GM12878 (cell line): ENCODE data around the gene KIF21B. TPM values are rescaled to one million over a fixed set of nuclear protein-coding genes. Genes with fewer than 3 reads are reported as not detected.

Experiments
- ATAC-seq: fragments of 200-7000 bp; cut with Tn5 transposase; 3 replicates; pipeline ENCODE4 v1.9.1; 2020; ENCODE audit warnings: mild to moderate bottlenecking, moderate library complexity
- BruUV-seq: library from RNA; stranded (reverse); fragments of 400-500 nt; replicated peaks from 2 replicates; lab custom pipeline; 2021; lab: Mats Ljungman, UMichigan
- CTCF ChIA-PET: fragments of 300-600 bp; sonication (Branson Sonifier 250); formaldehyde crosslinking; extraction: SDS; loops from one replicate; lab custom pipeline; 2021; ENCODE audit warnings: inconsistent platforms; lab: Yijun Ruan, JAX
- POLR2A ChIA-PET: fragments of 350-600 bp; formaldehyde crosslinking; extraction: SDS; loops from one replicate; lab custom pipeline; 2021; ENCODE audit warnings: inconsistent platforms; lab: Charles Lee
- RAD21 ChIA-PET: fragments of 300-600 bp; sonication (Branson Sonifier 250); formaldehyde crosslinking; loops from one replicate; lab custom pipeline; 2023; ENCODE audit warnings: antibody characterized with exemption; ENCODE audit not compliant: unreplicated experiment; lab: Charles Lee
- SMC1A ChIA-PET: fragments of 300-600 bp; sonication (Branson Sonifier 250); formaldehyde crosslinking; loops from one replicate; lab custom pipeline; 2023; ENCODE audit not compliant: unreplicated experiment, uncharacterized antibody; lab: Charles Lee
- DNase-seq: peaks from one replicate; pipeline ENCODE4 v3.0.0-alpha.2; 2011; ENCODE audit warnings: low read depth, low spot score
- FAIRE-seq: peaks from 3 replicates; lab custom pipeline; 2011; peaks lifted over from hg19 to GRCh38; lab: Jason Lieb, UNC
- H2AFZ ChIP-seq: 2 replicates; pipeline ENCODE4 v1.6.0; 2011; ENCODE audit warnings: low read depth, low read length, control low read depth; ENCODE audit not compliant: control insufficient read depth
- H3K27ac ChIP-seq: 2 replicates; pipeline ENCODE4 v1.5.1; 2011; ENCODE audit warnings: control low read depth; ENCODE audit not compliant: control insufficient read depth, insufficient read depth
- H3K27me3 ChIP-seq, 2 experiments: replicated peaks in 1 of 2; 2 replicates each; pipeline versions ENCODE4 v1.6.0 to v1.6.1; 2011; ENCODE audit warnings: low read length in 1 of 2; ENCODE audit not compliant: control insufficient read depth in 2 of 2, insufficient read depth in 2 of 2
- H3K36me3 ChIP-seq, 2 experiments: 2 replicates each; pipeline ENCODE4 v1.5.1; 2011; ENCODE audit warnings: low read length in 1 of 2; ENCODE audit not compliant: control insufficient read depth in 2 of 2, insufficient read depth in 2 of 2
- H3K4me1 ChIP-seq: 2 replicates; pipeline ENCODE4 v1.6.1; 2011; ENCODE audit warnings: mild to moderate bottlenecking, low read length, moderate library complexity, mixed read lengths; ENCODE audit not compliant: control insufficient read depth, insufficient read depth
- H3K4me2 ChIP-seq: 2 replicates; pipeline ENCODE4 v1.6.0; 2011; ENCODE audit warnings: control low read depth; ENCODE audit not compliant: control insufficient read depth, insufficient read depth
- H3K4me3 ChIP-seq: fragments of 200-600 bp; sonication (generic); 2 replicates; pipeline ENCODE4 v1.5.1; 2016
- H3K79me2 ChIP-seq: 2 replicates; pipeline ENCODE4 v1.6.0; 2011; ENCODE audit warnings: low read length; ENCODE audit not compliant: control insufficient read depth, insufficient read depth
- H3K9ac ChIP-seq: 2 replicates; pipeline ENCODE4 v1.8.0; 2011; ENCODE audit warnings: low read length, control low read depth, mixed read lengths; ENCODE audit not compliant: control insufficient read depth, insufficient read depth
- H3K9me3 ChIP-seq: replicated peaks from 3 replicates; pipeline ENCODE4 v1.5.1; 2011; ENCODE audit warnings: mild to moderate bottlenecking, low read length; ENCODE audit not compliant: control insufficient read depth, insufficient read depth
- H4K20me1 ChIP-seq: 2 replicates; pipeline ENCODE4 v1.6.0; 2011; ENCODE audit not compliant: control insufficient read depth, insufficient read depth
- EED ChIP-seq: sonication (generic); IDR thresholded peaks from 2 replicates; pipeline ENCODE4 v1.6.1; 2016; ENCODE audit warnings: antibody characterized with exemption, low read depth
- MXI1 ChIP-seq: fragments of 150-350 bp; IDR thresholded peaks from 2 replicates; pipeline ENCODE4 v1.6.1; 2011; ENCODE audit warnings: low read depth, mild to moderate bottlenecking, inconsistent platforms, low read length, improper control_type of control experiment
- TARDBP ChIP-seq: IDR thresholded peaks from 2 replicates; pipeline ENCODE4 v1.6.1; 2016; ENCODE audit warnings: borderline replicate concordance
- WGBS: methylation state at CpG from one replicate; pipeline ENCODE4 v1.1.6; 2016; ENCODE audit warnings: low lambda C conversion rate; ENCODE audit not compliant: insufficient replicate concordance, insufficient coverage; ENCODE audit errors: missing lambda C conversion rate; 5-methylcytosine and 5-hydroxymethylcytosine counted together
- in situ Hi-C: fragments of 300-500 bp; cut with MboI; formaldehyde crosslinking; loops from 9 replicates; pipeline ENCODE4 v1.14.3; 2018; ENCODE audit warnings: mixed read lengths
- intact Hi-C: fragments of 100-400 bp; cut with micrococcal nuclease; formaldehyde crosslinking; loops from one replicate; pipeline ENCODE4 v1.14.2; 2022; ENCODE audit not compliant: unreplicated experiment
- polyA plus RNA-seq, 11 experiments: library from polyadenylated mRNA; depleted of rRNA in 4 of 11; unstranded in 6 of 11; stranded (reverse) in 5 of 11; fragments of >200 nt; fragmentation: Nextera tagmentation in 4 of 11; fragmentation: Illumina TruSeq in 1 of 11; extraction: Ambion mirVana in 4 of 11; extraction: Trizol in 1 of 11; gene quantifications; 1 replicate in 1 of 11; 2 replicates in 10 of 11; pipeline versions ENCODE4 v1.2.1 to v1.2.3, GENCODE V29; 2011 to 2016; ENCODE audit warnings: inconsistent platforms in 2 of 11, missing spikeins in 2 of 11, low read depth in 1 of 11
- small RNA-seq: library from RNA; depleted of rRNA; stranded (forward); fragments of <200 nt; gene quantifications from one replicate; pipeline ENCODE3, GENCODE V24; 2014
- total RNA-seq, 4 experiments: library from RNA; depleted of rRNA in 3 of 4; stranded (reverse); fragments of >200 nt in 3 of 4; fragmentation: Illumina TruSeq in 1 of 4; extraction: Trizol in 1 of 4; gene quantifications; 2 replicates each; pipeline versions ENCODE4 v1.2.1 to v1.2.3, GENCODE V29; 2013 to 2021
- TF ChIP-seq, protein P1 (sequence below): fragments of 450-650 bp; IDR thresholded peaks from 2 replicates; pipeline ENCODE4 v1.6.1; 2014; ENCODE audit warnings: mild to moderate bottlenecking
- TF ChIP-seq, protein P2 (sequence below): fragments of 450-650 bp; IDR thresholded peaks from 2 replicates; pipeline ENCODE4 v1.6.1; 2016; ENCODE audit warnings: mild to moderate bottlenecking

Gene KIF21B
- total and polyA plus RNA-seq, 10 of the 15 experiments (the other 5 are each of a cell fraction or from before 2014, with no cell fraction given): 2.3 to 47.7 (median 12.6) TPM

DNA sequence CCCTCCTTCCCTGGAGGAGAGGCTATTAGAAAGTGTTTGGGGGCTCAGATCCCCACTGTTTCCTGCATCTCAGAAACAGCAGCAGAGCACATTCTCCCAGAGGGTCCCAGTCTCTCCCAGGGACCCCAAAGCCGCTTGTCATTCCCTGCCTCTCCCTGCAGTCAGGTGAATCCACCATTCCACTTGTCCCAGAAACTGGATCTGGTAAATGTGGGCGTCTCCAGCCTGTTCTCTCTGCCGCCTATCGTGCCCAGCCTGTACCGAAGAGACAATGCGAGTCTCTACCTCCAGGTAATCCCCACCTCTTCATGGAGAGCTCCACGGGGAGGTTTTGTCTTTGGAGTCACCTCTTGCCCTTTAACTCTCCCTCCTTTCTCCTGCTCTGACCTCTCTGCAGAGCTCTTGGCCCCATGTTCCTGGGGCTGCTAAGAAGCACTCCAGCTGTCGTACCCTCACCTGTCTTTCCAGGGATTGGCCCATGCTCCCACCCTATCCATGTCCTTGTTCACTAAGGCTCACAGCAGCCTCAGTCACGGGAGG lies 101.9 kb downstream of the KIF21B start:
- FAIRE-seq (no peak), ATAC-seq (no peak), DNase-seq (no peak)
- no peak overlapping the region for H3K27ac ChIP-seq
- H4K20me1 ChIP-seq: no peaks in the 10 kb centered on the region
- intact Hi-C loops: no loop called here
- POLR2A ChIA-PET: no interaction called here
- no peaks in the 10 kb centered on the region for H3K9me3 ChIP-seq
- SMC1A ChIA-PET: no interaction called here
- H2AFZ ChIP-seq: no peak overlapping the region
- no peak overlapping the region for H3K9ac ChIP-seq
- no TSS peak for BruUV-seq
- RAD21 ChIA-PET: no interaction called here
- H3K36me3 ChIP-seq: no peaks in the 10 kb centered on the region
- no peaks in the 10 kb centered on the region for H3K79me2 ChIP-seq
- CTCF ChIA-PET: interaction anchor here (0.6 to 1.8 kb wide), 2 partner anchors 45 to 58 kb away, joined by 3 to 4 read pairs; no protein-coding TSS in a partner anchor
- no peaks in the 10 kb centered on the region for H3K27me3 ChIP-seq
- no peak overlapping the region for H3K4me3 ChIP-seq
- WGBS: 60% methylated on average over 9 of the region's 9 CpGs
- no peak for TF ChIP-seq TARDBP
- TF ChIP-seq EED: no peak
- TF ChIP-seq, protein P1, sequence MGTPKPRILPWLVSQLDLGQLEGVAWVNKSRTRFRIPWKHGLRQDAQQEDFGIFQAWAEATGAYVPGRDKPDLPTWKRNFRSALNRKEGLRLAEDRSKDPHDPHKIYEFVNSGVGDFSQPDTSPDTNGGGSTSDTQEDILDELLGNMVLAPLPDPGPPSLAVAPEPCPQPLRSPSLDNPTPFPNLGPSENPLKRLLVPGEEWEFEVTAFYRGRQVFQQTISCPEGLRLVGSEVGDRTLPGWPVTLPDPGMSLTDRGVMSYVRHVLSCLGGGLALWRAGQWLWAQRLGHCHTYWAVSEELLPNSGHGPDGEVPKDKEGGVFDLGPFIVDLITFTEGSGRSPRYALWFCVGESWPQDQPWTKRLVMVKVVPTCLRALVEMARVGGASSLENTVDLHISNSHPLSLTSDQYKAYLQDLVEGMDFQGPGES: no peak
- TF ChIP-seq, protein P2, sequence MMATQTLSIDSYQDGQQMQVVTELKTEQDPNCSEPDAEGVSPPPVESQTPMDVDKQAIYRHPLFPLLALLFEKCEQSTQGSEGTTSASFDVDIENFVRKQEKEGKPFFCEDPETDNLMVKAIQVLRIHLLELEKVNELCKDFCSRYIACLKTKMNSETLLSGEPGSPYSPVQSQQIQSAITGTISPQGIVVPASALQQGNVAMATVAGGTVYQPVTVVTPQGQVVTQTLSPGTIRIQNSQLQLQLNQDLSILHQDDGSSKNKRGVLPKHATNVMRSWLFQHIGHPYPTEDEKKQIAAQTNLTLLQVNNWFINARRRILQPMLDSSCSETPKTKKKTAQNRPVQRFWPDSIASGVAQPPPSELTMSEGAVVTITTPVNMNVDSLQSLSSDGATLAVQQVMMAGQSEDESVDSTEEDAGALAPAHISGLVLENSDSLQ: no peak
- TF ChIP-seq MXI1: no peak
- H3K4me2 ChIP-seq: no peak overlapping the region
- H3K4me1 ChIP-seq: no peaks in the 10 kb centered on the region
- in situ Hi-C loops: no loop called here

Small RNA genes lying within 50 kb of the gene (small RNA-seq; reads per million reads assigned to genes)
- gene RNU6-704P: not detected

Other genes starting within 250 kb of the KIF21B start
- gene GPR25, start 150.7 kb downstream of the KIF21B start, total RNA-seq (2014; rRNA removed): not detected in 2 replicates
- gene GPR25, start 150.7 kb downstream of the KIF21B start, total RNA-seq (2014; rRNA removed; fragmentation: Illumina TruSeq; extraction: Trizol): not detected in 2 replicates
- gene GPR25, start 150.7 kb downstream of the KIF21B start, total RNA-seq (2021): not detected in 2 replicates
- not detected in 2 replicates for gene GPR25, start 150.7 kb downstream of the KIF21B start, polyA plus RNA-seq (2011; rRNA removed)
- not detected in 2 replicates for gene GPR25, start 150.7 kb downstream of the KIF21B start, polyA plus RNA-seq (2014; fragmentation: Illumina TruSeq; extraction: Trizol)
- not detected for gene GPR25, start 150.7 kb downstream of the KIF21B start, polyA plus RNA-seq (2014; fragmentation: Nextera tagmentation; extraction: Ambion mirVana)
- not detected in 2 replicates for gene GPR25, start 150.7 kb downstream of the KIF21B start, polyA plus RNA-seq (2014; rRNA removed)
- not detected for gene GPR25, start 150.7 kb downstream of the KIF21B start, polyA plus RNA-seq (2016; fragmentation: Nextera tagmentation; extraction: Ambion mirVana)
- gene INAVA, start 128.8 kb downstream of the KIF21B start, total RNA-seq (2014; rRNA removed): 9.8 and 13.0 TPM in 2 replicates
- gene INAVA, start 128.8 kb downstream of the KIF21B start, total RNA-seq (2014; rRNA removed; fragmentation: Illumina TruSeq; extraction: Trizol): 3.9 and 4.4 TPM in 2 replicates
- gene INAVA, start 128.8 kb downstream of the KIF21B start, total RNA-seq (2021): 14.0 and 14.8 TPM in 2 replicates
- 8.1 and 12.9 TPM in 2 replicates for gene INAVA, start 128.8 kb downstream of the KIF21B start, polyA plus RNA-seq (2011; rRNA removed)
- 7.5 and 9.2 TPM in 2 replicates for gene INAVA, start 128.8 kb downstream of the KIF21B start, polyA plus RNA-seq (2014; fragmentation: Illumina TruSeq; extraction: Trizol)
- 1 to 10 TPM; 7.0 to 9.9 TPM for gene INAVA, start 128.8 kb downstream of the KIF21B start, polyA plus RNA-seq (2014; fragmentation: Nextera tagmentation; extraction: Ambion mirVana)
- 12.2 and 15.4 TPM in 2 replicates for gene INAVA, start 128.8 kb downstream of the KIF21B start, polyA plus RNA-seq (2014; rRNA removed)
- 1 to 10 TPM; 3.6 to 5.3 TPM for gene INAVA, start 128.8 kb downstream of the KIF21B start, polyA plus RNA-seq (2016; fragmentation: Nextera tagmentation; extraction: Ambion mirVana)
- gene CACNA1S, start 88.7 kb upstream of the KIF21B start, total RNA-seq (2014; rRNA removed): under 0.01 TPM in 2 replicates
- not detected in 2 replicates for gene CACNA1S, start 88.7 kb upstream of the KIF21B start, total RNA-seq (2014; rRNA removed; fragmentation: Illumina TruSeq; extraction: Trizol)
- not detected in 2 replicates for gene CACNA1S, start 88.7 kb upstream of the KIF21B start, total RNA-seq (2021)
- gene CACNA1S, start 88.7 kb upstream of the KIF21B start, polyA plus RNA-seq (2011; rRNA removed): not detected in 2 replicates
- gene CACNA1S, start 88.7 kb upstream of the KIF21B start, polyA plus RNA-seq (2014; fragmentation: Illumina TruSeq; extraction: Trizol): 0.01 TPM in 1 of 2 replicates, not detected in the other
- under 1 TPM in 1 of 2 experiments, not detected in 1; 0.02 TPM for gene CACNA1S, start 88.7 kb upstream of the KIF21B start, polyA plus RNA-seq (2014; fragmentation: Nextera tagmentation; extraction: Ambion mirVana)
- 0.01 TPM in 1 of 2 replicates, not detected in the other for gene CACNA1S, start 88.7 kb upstream of the KIF21B start, polyA plus RNA-seq (2014; rRNA removed)
- under 1 TPM in 1 of 2 experiments, not detected in 1; 0.04 TPM for gene CACNA1S, start 88.7 kb upstream of the KIF21B start, polyA plus RNA-seq (2016; fragmentation: Nextera tagmentation; extraction: Ambion mirVana)
- not detected in 2 replicates for gene ASCL5, start 103.5 kb upstream of the KIF21B start, total RNA-seq (2014; rRNA removed)
- gene ASCL5, start 103.5 kb upstream of the KIF21B start, total RNA-seq (2014; rRNA removed; fragmentation: Illumina TruSeq; extraction: Trizol): not detected in 2 replicates
- gene ASCL5, start 103.5 kb upstream of the KIF21B start, total RNA-seq (2021): not detected in 2 replicates
- gene ASCL5, start 103.5 kb upstream of the KIF21B start, polyA plus RNA-seq (2011; rRNA removed): not detected in 2 replicates
- not detected in 2 replicates for gene ASCL5, start 103.5 kb upstream of the KIF21B start, polyA plus RNA-seq (2014; fragmentation: Illumina TruSeq; extraction: Trizol)
- not detected for gene ASCL5, start 103.5 kb upstream of the KIF21B start, polyA plus RNA-seq (2014; fragmentation: Nextera tagmentation; extraction: Ambion mirVana)
- 0.04 TPM in 1 of 2 replicates, not detected in the other for gene ASCL5, start 103.5 kb upstream of the KIF21B start, polyA plus RNA-seq (2014; rRNA removed)
- gene ASCL5, start 103.5 kb upstream of the KIF21B start, polyA plus RNA-seq (2016; fragmentation: Nextera tagmentation; extraction: Ambion mirVana): not detected
- 22.3 and 23.3 TPM in 2 replicates for gene TMEM9, start 130.8 kb upstream of the KIF21B start, total RNA-seq (2014; rRNA removed)
- 6.9 and 7.2 TPM in 2 replicates for gene TMEM9, start 130.8 kb upstream of the KIF21B start, total RNA-seq (2014; rRNA removed; fragmentation: Illumina TruSeq; extraction: Trizol)
- gene TMEM9, start 130.8 kb upstream of the KIF21B start, total RNA-seq (2021): 17.2 and 18.0 TPM in 2 replicates
- 25.3 and 46.1 TPM in 2 replicates for gene TMEM9, start 130.8 kb upstream of the KIF21B start, polyA plus RNA-seq (2011; rRNA removed)
- 3.5 and 8.1 TPM in 2 replicates for gene TMEM9, start 130.8 kb upstream of the KIF21B start, polyA plus RNA-seq (2014; fragmentation: Illumina TruSeq; extraction: Trizol)
- 10 to 100 TPM in 1 of 2 experiments, 1 to 10 TPM in 1; 8.1 to 11.3 TPM for gene TMEM9, start 130.8 kb upstream of the KIF21B start, polyA plus RNA-seq (2014; fragmentation: Nextera tagmentation; extraction: Ambion mirVana)
- gene TMEM9, start 130.8 kb upstream of the KIF21B start, polyA plus RNA-seq (2014; rRNA removed): 17.4 and 19.0 TPM in 2 replicates
- gene TMEM9, start 130.8 kb upstream of the KIF21B start, polyA plus RNA-seq (2016; fragmentation: Nextera tagmentation; extraction: Ambion mirVana): 10 to 100 TPM; 18.8 to 25.2 TPM
- not detected in 2 replicates for gene IGFN1, start 167.1 kb upstream of the KIF21B start, total RNA-seq (2014; rRNA removed)
- not detected in 2 replicates for gene IGFN1, start 167.1 kb upstream of the KIF21B start, total RNA-seq (2014; rRNA removed; fragmentation: Illumina TruSeq; extraction: Trizol)
- not detected in 2 replicates for gene IGFN1, start 167.1 kb upstream of the KIF21B start, total RNA-seq (2021)
- not detected in 2 replicates for gene IGFN1, start 167.1 kb upstream of the KIF21B start, polyA plus RNA-seq (2011; rRNA removed)
- gene IGFN1, start 167.1 kb upstream of the KIF21B start, polyA plus RNA-seq (2014; fragmentation: Illumina TruSeq; extraction: Trizol): not detected in 2 replicates
- not detected for gene IGFN1, start 167.1 kb upstream of the KIF21B start, polyA plus RNA-seq (2014; fragmentation: Nextera tagmentation; extraction: Ambion mirVana)
- not detected in 2 replicates for gene IGFN1, start 167.1 kb upstream of the KIF21B start, polyA plus RNA-seq (2014; rRNA removed)
- gene IGFN1, start 167.1 kb upstream of the KIF21B start, polyA plus RNA-seq (2016; fragmentation: Nextera tagmentation; extraction: Ambion mirVana): not detected